Adipocyte (in vitro differentiated cells): Measurements from ENCODE around the gene LRRFIP1.

Experiments
- DNase-seq: peaks from one replicate; pipeline ENCODE4 v3.0.0-alpha.2; 2015; ENCODE audit warnings: low read depth
- H3K27me3 ChIP-seq: replicated peaks from 2 replicates; pipeline ENCODE4 v1.7.0; 2013; ENCODE audit warnings: mild to moderate bottlenecking, low read length, moderate library complexity; ENCODE audit not compliant: control insufficient read depth, insufficient read depth
- H3K36me3 ChIP-seq: 2 replicates; pipeline ENCODE4 v1.7.0; 2013; ENCODE audit warnings: low read length, mild to moderate bottlenecking, moderate library complexity; ENCODE audit not compliant: control insufficient read depth, insufficient read depth, severe bottlenecking
- H3K4me1 ChIP-seq: 2 replicates; pipeline ENCODE4 v1.7.0; 2013; ENCODE audit warnings: mild to moderate bottlenecking, low read length, moderate library complexity; ENCODE audit not compliant: control insufficient read depth, insufficient read depth
- H3K4me3 ChIP-seq: 2 replicates; pipeline ENCODE4 v1.7.0; 2013; ENCODE audit warnings: mild to moderate bottlenecking, low read length, moderate library complexity
- H3K9ac ChIP-seq: 2 replicates; pipeline ENCODE4 v1.7.0; 2013; ENCODE audit warnings: mild to moderate bottlenecking, low read length, moderate library complexity
- H3K9me3 ChIP-seq: 2 replicates; pipeline ENCODE4 v1.7.0; 2013; ENCODE audit warnings: mild to moderate bottlenecking, low read length, moderate library complexity; ENCODE audit not compliant: control insufficient read depth

Gene LRRFIP1

GRCh38 chr2:237613679-237614078 lies 13.7 kb upstream of the LRRFIP1 start:
- Histone ChIP-seq H3K4me3 (no peak overlapping the region), H3K27me3 (no peaks in the 10 kb centered on the region), H3K4me1 (peaks cover 27% of the 10 kb centered on the region), H3K9ac (no peak overlapping the region), H3K9me3 (no peaks in the 10 kb centered on the region), H3K36me3 (no peaks in the 10 kb centered on the region)
- DNase-seq: no peak

- no peak overlapping the region for H3K4me3 ChIP-seq
- H3K9ac ChIP-seq: no peak overlapping the region
- no peaks in the 10 kb centered on the region for H3K9me3 ChIP-seq
- H3K36me3 ChIP-seq: no peaks in the 10 kb centered on the region
- DNase-seq: no peak
- H3K27me3 ChIP-seq: no peaks in the 10 kb centered on the region
- H3K4me1 ChIP-seq: peaks cover 28% of the 10 kb centered on the region
Measured at GRCh38 chr2:237614151-237614720, 13.2 kb upstream of the LRRFIP1 start.

GRCh38 chr2:237615631-237616249 lies 11.6 kb upstream of the LRRFIP1 start:
- no peaks in the 10 kb centered on the region for H3K9me3 ChIP-seq
- H3K27me3 ChIP-seq: no peaks in the 10 kb centered on the region
- DNase-seq: no peak
- H3K4me3 ChIP-seq: peak overlapping the region; percentile 37
- peak overlapping the region; percentile 79 for H3K9ac ChIP-seq
- peaks cover 28% of the 10 kb centered on the region for H3K4me1 ChIP-seq
- H3K36me3 ChIP-seq: no peaks in the 10 kb centered on the region

DNA sequence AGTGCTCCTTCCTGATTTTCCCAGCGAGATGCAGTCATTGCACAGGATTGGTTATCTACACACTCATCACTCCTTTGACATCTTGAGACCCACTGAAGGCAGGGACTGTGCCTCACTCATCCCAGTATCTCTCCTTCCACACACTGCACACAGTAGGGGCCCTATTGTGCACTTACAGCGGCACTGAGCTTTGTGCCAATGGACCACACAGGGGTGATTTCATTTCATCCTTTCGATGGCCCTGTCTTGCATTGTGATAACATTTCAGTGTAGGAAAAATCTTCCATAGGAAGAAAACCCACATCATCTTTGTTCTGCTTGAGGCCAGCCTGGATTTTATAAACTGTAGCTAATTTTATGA lies 11.0 kb upstream of the LRRFIP1 start:
- H3K4me1 ChIP-seq: peaks cover 28% of the 10 kb centered on the region
- no peaks in the 10 kb centered on the region for H3K27me3 ChIP-seq
- no peaks in the 10 kb centered on the region for H3K9me3 ChIP-seq
- H3K4me3 ChIP-seq: peak overlapping the region; percentile 37
- H3K9ac ChIP-seq: peak overlapping the region; percentile 79
- DNase-seq: no peak
- H3K36me3 ChIP-seq: no peaks in the 10 kb centered on the region

DNA sequence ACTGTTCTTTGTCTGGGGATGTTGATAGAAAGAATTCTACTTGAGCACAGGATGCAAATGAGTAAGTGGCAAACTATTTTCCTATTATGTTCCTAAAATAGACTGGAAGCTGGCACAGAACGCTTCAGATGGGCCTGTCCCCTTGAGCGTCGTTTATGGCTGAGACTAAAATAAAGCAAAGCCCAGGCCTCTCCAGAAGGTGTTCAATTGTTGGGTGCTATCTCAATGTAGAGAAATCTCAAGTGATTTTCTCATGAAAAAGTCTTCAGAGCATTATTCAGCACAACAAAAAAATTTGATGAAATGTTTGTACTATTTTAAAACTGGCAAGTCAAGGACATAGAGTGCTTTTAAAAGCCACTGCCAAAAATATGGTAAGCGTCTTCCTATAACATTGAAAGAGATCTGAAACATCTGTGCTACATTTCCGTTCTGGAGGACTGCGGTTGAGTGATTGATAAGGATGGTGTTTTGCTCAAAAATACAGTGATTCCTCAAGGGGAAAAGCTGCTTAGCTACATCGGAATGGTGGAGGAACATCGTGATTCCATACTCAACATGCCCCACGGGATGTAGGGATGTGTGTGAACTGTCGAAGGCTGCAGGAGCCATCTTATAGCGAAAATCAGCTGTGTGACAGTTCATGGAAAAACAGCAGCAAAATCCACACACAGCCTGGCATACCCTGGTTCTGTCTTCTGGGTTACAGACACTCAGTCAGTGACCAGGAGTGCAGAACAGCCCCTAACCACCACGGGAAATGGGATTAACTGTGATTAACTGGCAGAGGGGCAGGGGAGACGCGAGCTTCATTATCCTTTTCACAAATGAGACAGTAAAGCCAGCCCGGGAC lies 10.4 kb upstream of the LRRFIP1 start:
- no peaks in the 10 kb centered on the region for H3K9me3 ChIP-seq
- peak overlapping the region; percentile 37 for H3K4me3 ChIP-seq
- no peaks in the 10 kb centered on the region for H3K36me3 ChIP-seq
- peak overlapping the region; percentile 79 for H3K9ac ChIP-seq
- no peaks in the 10 kb centered on the region for H3K27me3 ChIP-seq
- H3K4me1 ChIP-seq: peaks cover 28% of the 10 kb centered on the region
- peak; percentile 85 for DNase-seq

DNA sequence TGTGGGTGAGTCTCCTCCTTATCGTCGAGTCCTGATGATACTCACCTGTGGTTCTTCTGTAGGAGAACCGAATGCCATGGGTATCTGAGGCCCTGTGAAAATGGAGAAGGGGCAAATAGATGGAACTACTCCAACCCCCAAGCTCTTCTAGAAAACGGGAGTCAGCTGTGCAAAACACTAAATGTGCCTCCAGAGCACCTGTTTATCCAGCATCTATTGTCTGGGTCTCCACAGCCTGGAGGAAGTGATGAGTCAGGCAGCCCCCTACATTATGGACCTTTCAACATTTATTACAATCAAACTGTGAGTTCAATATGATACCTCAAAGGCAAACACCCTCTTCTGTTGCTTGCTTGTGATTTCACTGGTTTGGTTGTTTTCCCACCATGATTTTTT lies 9.8 kb upstream of the LRRFIP1 start:
- H3K9ac ChIP-seq: peak overlapping the region; percentile 79
- no peaks in the 10 kb centered on the region for H3K36me3 ChIP-seq
- no peaks in the 10 kb centered on the region for H3K27me3 ChIP-seq
- H3K4me3 ChIP-seq: no peak overlapping the region
- H3K9me3 ChIP-seq: no peaks in the 10 kb centered on the region
- peaks cover 28% of the 10 kb centered on the region for H3K4me1 ChIP-seq
- no peak for DNase-seq

DNA sequence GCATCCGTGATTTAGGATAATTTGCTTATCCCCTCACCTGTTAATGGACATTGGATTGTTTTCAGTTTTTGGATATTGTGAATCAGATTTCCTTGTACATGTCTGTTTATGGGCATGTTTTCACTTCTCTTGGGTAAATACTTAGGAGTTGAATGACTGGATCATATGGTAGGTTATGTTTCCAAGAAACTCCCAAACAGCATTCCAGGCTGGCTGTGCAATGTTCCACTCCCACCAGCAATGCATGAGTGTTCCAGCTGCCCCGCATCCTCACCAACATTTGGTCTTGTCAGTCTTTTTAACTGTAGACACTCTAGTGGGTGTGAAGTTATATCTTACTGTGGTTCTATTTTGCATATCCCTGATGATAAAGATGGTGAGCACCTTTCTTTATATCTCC lies 8.9 kb upstream of the LRRFIP1 start:
- H3K36me3 ChIP-seq: no peaks in the 10 kb centered on the region
- no peaks in the 10 kb centered on the region for H3K9me3 ChIP-seq
- H3K4me1 ChIP-seq: peaks cover 28% of the 10 kb centered on the region
- H3K27me3 ChIP-seq: no peaks in the 10 kb centered on the region
- DNase-seq: peak; percentile 59
- no peak overlapping the region for H3K9ac ChIP-seq
- no peak overlapping the region for H3K4me3 ChIP-seq

GRCh38 chr2:237623428-237624403 lies 3.7 kb upstream of the LRRFIP1 start:
- no peaks in the 10 kb centered on the region for H3K9me3 ChIP-seq
- peaks cover 8% of the 10 kb centered on the region for H3K4me1 ChIP-seq
- no peak overlapping the region for H3K9ac ChIP-seq
- H3K27me3 ChIP-seq: no peaks in the 10 kb centered on the region
- no peak overlapping the region for H3K4me3 ChIP-seq
- no peaks in the 10 kb centered on the region for H3K36me3 ChIP-seq
- DNase-seq: no peak

- peaks cover 12% of the 10 kb centered on the region for H3K4me1 ChIP-seq
- DNase-seq: no peak
- H3K27me3 ChIP-seq: no peaks in the 10 kb centered on the region
- H3K4me3 ChIP-seq: no peak overlapping the region
- H3K9ac ChIP-seq: no peak overlapping the region
- no peaks in the 10 kb centered on the region for H3K36me3 ChIP-seq
- H3K9me3 ChIP-seq: no peaks in the 10 kb centered on the region
Measured at GRCh38 chr2:237624565-237624964, 2.8 kb upstream of the LRRFIP1 start.

DNA sequence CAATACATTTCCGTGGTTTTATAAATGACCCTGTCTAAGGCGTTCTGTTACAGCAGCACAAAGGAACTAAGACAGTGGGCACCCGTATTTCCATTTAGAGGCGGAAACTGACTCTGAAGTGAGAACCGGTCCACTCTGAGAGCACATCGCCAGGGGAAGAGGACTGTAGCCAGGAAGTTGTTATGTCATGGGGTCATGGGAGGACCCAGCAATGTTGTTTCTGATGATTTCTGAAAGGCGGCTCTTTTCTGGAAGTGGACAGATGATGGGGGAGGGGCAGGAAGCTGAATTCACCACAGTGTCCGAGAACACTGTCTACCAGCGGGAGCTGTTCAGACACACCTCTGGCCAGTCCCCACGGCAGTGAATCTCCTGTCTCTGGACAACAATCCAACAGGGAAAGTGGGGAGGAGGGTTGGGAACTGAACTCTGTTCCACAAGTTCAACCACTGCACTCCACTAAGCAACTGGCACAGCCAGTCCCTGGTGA lies 2.1 kb upstream of the LRRFIP1 start:
- Histone ChIP-seq H3K36me3 (no peaks in the 10 kb centered on the region), H3K4me1 (peaks cover 12% of the 10 kb centered on the region), H3K9ac (no peak overlapping the region), H3K27me3 (no peaks in the 10 kb centered on the region), H3K9me3 (no peaks in the 10 kb centered on the region), H3K4me3 (no peak overlapping the region)
- no peak for DNase-seq
